A673 (cell line): Measurements from ENCODE around the gene MANEAL.

ENCODE experiments used
- EZH2 ChIP-seq: fragments of 200-600 bp; sonication (generic); IDR thresholded peaks from 2 replicates; pipeline ENCODE4 v1.6.1; 2017; ENCODE audit warnings: borderline replicate concordance, low read depth, mild to moderate bottlenecking, mixed read lengths, antibody characterized with exemption, low read length; ENCODE audit not compliant: poor library complexity, severe bottlenecking
- TF ChIP-seq, protein P1 (sequence below): fragments of 300-800, 200-600 bp; sonication (generic); conservative IDR thresholded peaks from 2 replicates; pipeline ENCODE4 v1.5.1; 2017; ENCODE audit warnings: low read depth, mild to moderate bottlenecking, antibody characterized with exemption, low read length, moderate library complexity, mixed read lengths

DNA sequence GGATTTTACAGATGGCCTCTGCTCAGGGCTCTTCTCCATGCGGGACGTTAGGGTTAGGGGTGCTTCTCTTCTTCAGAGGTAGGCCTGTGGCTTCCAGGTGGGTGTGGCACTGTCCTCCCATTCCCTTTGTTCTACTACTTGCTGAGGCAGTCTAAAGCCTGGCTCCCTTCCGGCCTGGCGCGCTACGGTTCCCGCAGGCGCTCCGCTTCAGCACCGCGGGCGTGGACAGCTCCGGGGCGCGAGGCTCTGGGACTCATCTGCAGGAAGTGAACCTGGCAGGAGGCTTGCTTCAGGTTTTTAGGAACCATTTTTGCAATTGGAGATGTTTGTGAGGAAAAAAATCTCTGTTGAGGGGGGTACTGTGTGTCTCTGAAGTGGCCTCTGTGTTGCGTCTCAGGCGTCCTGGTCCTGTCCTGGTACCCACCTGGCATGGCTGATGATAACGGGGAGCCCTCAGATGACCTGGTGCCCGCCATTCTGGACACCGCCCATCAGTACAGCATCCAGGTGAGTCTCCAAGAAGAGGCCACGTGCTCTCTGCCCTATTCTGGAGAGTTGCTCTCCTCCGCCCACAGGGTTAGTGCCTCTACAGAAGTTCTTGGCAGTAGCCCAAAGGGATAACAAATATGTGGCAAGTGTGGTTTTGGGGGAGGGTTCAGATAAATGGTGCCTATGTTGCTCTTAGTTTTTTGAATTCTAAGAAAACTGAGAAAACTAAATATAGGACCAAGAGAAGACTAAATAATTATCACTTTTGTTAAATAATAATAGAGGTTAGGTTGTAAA lies 1.9 kb downstream of the MANEAL start:
- TF ChIP-seq, protein P1, sequence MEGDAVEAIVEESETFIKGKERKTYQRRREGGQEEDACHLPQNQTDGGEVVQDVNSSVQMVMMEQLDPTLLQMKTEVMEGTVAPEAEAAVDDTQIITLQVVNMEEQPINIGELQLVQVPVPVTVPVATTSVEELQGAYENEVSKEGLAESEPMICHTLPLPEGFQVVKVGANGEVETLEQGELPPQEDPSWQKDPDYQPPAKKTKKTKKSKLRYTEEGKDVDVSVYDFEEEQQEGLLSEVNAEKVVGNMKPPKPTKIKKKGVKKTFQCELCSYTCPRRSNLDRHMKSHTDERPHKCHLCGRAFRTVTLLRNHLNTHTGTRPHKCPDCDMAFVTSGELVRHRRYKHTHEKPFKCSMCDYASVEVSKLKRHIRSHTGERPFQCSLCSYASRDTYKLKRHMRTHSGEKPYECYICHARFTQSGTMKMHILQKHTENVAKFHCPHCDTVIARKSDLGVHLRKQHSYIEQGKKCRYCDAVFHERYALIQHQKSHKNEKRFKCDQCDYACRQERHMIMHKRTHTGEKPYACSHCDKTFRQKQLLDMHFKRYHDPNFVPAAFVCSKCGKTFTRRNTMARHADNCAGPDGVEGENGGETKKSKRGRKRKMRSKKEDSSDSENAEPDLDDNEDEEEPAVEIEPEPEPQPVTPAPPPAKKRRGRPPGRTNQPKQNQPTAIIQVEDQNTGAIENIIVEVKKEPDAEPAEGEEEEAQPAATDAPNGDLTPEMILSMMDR: no peak
- TF ChIP-seq EZH2: no peak
